ENCODE measurements around the gene STK38. TPM values are rescaled to one million over a fixed set of nuclear protein-coding genes. Genes with fewer than 3 reads are reported as not detected.

Gene STK38
- total and polyA plus RNA-seq, 9 of the 15 experiments (the other 6 are each of a cell fraction or from before 2014, with no cell fraction given): 5.7 to 28.7 (median 19.5) TPM

DNA sequence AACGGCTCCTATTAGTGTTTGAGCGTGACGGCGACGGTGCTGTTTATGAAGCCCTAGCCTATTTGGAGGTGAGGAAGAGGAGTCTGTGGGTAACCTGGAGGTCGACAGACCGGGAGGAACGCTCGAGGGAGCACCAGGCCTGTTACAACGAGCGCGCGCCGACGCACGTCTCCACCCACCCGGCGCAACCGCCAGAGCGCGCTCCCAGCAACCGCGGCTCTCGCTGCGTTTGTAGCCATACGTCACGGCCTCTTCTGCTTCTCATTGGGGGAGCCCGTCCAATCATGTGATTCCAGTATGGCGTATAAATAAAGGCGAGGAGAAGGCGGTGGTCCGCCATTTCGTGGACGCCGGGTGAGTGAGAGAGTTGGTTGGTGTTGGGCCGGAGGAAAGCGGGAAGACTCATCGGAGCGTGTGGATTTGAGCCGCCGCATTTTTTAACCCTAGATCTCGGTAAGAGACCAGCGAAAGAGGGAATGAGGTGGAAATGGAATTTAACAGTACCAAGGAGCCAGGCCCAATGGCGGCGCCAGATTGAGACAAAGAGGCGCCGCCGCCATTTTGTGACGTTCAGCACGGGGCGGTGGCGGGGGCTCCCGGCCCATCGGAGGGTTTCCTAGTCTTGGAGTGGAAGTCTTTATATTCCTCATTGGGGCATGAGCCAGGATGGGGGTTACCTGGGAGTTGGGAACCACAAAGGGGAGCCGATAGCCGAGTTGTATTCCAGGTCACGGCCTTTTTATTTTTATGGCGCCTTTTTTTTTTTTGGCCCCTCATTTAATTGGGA lies 46.9 kb upstream of the STK38 start, which contains the start of gene SRSF3 (continued):
- TF ChIP-seq SMARCC2 (IDR thresholded peaks at IDR 0.05; ENCODE audit: low read depth) (no peak), NRF1 (conservative IDR thresholded peaks at IDR 0.05 in 1 of 2, IDR thresholded peaks at IDR 0.05 in 1 of 2) (peak; percentile 95 to 96), SMAD3 (CRISPR knock-in tag; conservative IDR thresholded peaks at IDR 0.05) (peak; percentile 75; the same call in 1 of the 2 replicates), MTA2 (IDR thresholded peaks at IDR 0.05; ENCODE audit: low read depth) (no peak; the same call in 1 of the 2 replicates), KLF6 (CRISPR knock-in tag; IDR thresholded peaks at IDR 0.05; ENCODE audit: borderline replicate concordance) (peak; percentile 72; the same call in 1 of the 2 replicates), ZNF778 (CRISPR knock-in tag; IDR thresholded peaks at IDR 0.05) (no peak), E2F5 (CRISPR knock-in tag; IDR thresholded peaks at IDR 0.05) (peak; percentile 63; the same call in 1 of the 2 replicates), TEAD1 (CRISPR knock-in tag; IDR thresholded peaks at IDR 0.05) (peak in 1 of 2 experiments; percentile 67; a peak in 2 of 4 replicates), CBFA2T3 (IDR thresholded peaks at IDR 0.05) (peak; percentile 15; the same call in 1 of the 2 replicates), ZFP1 (CRISPR knock-in tag; IDR thresholded peaks at IDR 0.05) (peak; percentile 62; the same call in 1 of the 2 replicates), CSDE1 (IDR thresholded peaks at IDR 0.05) (peak; percentile 82 to 91), NR0B1 (IDR thresholded peaks at IDR 0.05; ENCODE audit: partially characterized antibody) (no peak), POLR2H (tag; IDR thresholded peaks at IDR 0.05; ENCODE audit: low read depth) (peak; percentile 99), C11orf30 (IDR thresholded peaks at IDR 0.05; ENCODE audit: low read depth) (peak; percentile 71), FOXP4 (CRISPR knock-in tag; IDR thresholded peaks at IDR 0.05; ENCODE audit: borderline replicate concordance) (no peak), ZNF3 (CRISPR knock-in tag; IDR thresholded peaks at IDR 0.05) (peak; percentile 52; the same call in 1 of the 2 replicates), ZNF561 (CRISPR knock-in tag; conservative IDR thresholded peaks at IDR 0.05) (0 out of 2 replicates have a peak, but pooled peaks have one; percentile 34)
- TF ChIP-seq, protein P1, sequence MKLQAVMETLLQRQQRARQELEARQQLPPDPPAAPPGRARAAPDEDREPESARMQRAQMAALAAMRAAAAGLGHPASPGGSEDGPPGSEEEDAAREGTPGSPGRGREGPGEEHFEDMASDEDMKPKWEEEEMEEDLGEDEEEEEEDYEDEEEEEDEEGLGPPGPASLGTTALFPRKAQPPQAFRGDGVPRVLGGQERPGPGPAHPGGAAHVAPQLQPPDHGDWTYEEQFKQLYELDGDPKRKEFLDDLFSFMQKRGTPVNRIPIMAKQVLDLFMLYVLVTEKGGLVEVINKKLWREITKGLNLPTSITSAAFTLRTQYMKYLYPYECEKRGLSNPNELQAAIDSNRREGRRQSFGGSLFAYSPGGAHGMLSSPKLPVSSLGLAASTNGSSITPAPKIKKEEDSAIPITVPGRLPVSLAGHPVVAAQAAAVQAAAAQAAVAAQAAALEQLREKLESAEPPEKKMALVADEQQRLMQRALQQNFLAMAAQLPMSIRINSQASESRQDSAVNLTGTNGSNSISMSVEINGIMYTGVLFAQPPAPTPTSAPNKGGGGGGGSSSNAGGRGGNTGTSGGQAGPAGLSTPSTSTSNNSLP (IDR thresholded peaks at IDR 0.05; ENCODE audit: borderline replicate concordance, low read depth, low read length): peak; percentile 53; the same call in 1 of the 2 replicates
- TF ChIP-seq, protein P2, sequence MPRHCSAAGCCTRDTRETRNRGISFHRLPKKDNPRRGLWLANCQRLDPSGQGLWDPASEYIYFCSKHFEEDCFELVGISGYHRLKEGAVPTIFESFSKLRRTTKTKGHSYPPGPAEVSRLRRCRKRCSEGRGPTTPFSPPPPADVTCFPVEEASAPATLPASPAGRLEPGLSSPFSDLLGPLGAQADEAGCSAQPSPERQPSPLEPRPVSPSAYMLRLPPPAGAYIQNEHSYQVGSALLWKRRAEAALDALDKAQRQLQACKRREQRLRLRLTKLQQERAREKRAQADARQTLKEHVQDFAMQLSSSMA (CRISPR knock-in tag; IDR thresholded peaks at IDR 0.05): 0 out of 2 replicates have a peak, but pooled peaks have one; percentile 2

Measured in K562 (cell line).